Measurements from ENCODE around the gene CD59.
"Not testable (repeated sequence)": the region's sequence is repeated elsewhere in the genome, so short reads cannot be mapped to it uniquely, and the experiment has no call there.

Gene CD59

DNA sequence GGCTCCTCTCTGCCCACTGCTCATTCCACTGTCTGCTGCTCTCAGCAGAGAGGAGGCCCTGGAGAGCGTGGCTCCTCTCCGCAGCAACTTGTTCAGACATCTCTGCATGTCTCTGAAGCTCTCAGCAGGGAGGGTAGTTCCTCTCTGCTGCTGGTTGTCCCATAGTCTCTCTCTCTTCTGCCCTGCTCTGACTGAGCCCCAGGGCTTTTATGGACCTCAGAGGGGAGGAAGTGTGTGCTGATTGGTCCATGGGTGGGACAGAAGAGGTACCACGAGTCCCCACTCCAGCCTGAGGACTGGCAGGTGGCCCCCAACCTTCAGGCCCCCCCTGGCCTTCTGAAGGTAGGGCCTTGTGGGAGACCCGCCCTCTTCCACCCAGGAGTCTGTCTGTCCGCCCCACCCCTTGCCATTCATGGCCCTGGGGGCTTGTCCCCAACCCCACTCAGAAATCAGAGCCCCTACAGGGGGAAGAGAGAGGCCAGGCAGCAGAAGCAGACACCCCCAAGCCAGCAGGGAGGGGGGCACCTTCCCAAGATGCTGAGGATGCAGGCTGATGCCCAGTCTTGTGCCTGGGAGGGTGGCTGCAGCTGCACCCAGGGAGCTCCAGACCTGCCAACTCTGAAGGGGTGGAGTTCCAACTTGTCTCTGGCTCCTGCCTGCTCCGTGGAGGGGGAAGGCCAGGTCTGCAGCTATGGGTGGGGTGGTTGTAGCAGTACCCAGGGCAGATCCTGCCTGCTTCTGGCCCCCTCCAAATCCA, 70.7 kb downstream of the CD59 start:
- no peak for DNase-seq

DNA sequence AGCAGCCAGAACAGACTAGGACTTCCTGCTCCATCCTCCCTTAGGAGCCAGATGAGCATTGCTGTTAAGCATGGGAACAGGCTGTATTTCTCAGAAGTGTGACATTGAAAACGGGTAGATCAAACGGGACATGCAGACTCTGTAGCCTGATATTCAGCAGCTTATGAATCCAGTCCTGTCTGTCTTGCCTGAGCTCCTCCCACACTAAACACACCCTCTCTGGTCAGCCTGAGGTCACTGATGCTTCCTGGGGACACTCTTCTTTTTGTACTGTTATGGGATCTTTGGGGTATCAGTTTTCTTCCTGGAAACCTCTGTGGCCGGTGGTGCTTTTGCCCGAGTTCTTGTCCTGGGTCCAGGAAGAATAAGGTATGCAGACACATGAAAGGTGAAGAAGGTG, 71.4 kb downstream of the CD59 start:
- no peak for DNase-seq

DNA sequence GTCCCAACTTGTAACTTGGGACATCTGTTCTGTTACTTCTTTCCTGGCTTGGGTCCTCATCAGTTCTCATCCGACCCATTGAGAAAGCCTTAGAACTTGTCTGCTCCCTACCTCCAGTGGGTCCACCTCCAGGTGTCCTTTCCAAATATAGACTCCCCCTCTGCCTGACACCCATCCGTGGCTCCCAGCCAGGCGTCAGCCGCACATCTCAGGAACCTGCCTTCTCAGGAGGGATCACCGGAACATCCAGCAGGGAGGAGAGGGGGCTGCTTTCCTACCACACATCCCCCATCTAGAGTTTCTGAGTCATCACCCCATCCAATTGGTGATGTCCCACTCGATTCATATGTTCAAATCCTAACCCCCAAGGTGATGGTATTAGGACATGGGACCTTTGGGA, 72.1 kb downstream of the CD59 start:
- no peak for DNase-seq

DNA sequence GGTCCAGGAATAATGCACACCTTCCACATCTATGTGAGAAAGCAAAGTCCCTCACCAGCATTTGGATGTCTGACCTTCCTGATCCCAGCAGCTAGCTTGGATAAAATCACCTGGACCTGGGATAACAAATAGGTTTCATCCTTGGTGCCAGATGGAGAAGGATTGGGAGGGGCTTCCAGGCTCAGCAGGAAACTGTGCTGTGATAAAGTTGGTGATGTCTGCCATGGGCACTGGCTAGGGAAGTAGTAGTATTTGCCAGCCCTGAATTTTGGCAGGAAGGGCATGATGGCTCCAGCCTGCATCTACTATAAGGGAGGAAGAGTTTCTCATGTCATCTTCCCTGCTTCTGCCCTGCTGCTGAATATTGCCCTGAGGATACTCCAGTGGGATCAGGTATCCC, 73.1 kb downstream of the CD59 start:
- no peak for DNase-seq

DNA sequence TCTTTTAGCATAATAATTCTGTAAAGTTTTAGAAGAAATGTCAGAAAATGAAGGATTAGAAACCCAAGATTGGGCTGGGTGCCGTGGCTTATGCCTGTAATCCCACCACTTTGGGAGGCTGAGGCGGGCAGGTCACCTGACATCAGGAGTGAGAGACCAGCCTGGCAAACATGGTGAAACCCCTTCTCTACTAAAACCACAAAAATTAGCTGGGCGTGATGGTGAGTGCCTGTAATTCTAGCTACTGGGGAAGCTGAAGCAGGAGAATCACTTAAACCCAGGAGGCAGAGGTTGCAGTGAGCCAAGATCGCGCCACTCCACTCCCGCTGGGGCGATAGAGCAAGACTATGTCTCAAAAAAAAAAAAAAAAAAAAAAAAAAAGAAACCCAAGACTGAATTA, 74.7 kb downstream of the CD59 start:
- not testable (repeated sequence) for DNase-seq

DNA sequence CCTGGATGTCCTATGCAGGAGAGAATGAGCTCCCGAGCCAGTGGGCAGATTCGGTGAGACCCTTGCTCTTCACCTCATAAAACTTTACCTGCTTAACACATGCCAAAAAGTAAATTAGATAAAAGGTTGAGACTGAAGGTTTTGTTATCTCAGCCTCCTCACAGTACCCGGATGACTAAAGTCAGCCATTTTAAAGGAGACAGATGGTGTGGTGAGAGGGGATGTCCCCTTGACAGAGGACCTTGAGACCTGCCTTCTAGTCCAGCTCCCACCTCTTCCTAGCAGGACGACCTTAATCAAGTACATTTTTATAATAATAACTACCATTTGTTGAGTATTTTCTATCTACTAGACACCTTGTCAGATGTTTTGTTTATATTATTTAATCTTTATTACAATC, 75.3 kb downstream of the CD59 start:
- no peak for DNase-seq

DNA sequence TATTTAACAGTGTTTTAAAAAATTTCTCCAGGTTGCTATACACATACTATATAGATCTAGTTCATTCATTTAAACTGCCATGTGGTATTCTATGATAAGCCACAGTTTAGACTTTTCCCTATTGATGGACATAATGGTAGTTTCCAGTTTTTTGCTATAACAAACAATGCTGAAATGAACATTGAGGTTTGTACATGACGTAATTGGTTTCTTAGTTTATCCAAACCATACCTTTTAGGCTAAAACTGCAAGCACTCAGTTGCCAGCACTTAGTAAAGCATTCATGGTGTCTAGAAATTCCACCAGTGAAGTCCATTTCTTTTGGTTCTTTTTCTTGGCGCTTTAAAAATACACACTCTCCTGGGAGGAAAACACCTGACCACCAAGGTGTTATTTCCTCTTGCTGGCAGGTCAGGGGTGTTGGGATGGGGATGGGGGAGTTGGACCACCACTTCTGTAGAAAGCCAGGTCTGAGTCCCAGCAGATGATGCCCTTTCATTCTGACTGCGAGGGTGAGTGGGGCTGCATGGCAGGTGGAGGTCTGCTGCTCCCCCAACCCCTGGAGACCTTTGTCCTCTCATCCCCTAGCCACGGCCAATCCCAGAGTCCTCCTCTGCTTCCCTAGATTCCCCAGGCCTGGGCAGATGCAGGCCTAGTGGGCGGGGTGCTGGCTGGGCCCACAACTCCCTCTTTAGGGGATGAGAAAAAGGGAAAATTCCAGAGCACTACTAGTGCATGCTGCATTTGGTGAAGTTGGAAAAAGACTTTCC, 76.7 kb downstream of the CD59 start:
- DNase-seq: no peak

DNA sequence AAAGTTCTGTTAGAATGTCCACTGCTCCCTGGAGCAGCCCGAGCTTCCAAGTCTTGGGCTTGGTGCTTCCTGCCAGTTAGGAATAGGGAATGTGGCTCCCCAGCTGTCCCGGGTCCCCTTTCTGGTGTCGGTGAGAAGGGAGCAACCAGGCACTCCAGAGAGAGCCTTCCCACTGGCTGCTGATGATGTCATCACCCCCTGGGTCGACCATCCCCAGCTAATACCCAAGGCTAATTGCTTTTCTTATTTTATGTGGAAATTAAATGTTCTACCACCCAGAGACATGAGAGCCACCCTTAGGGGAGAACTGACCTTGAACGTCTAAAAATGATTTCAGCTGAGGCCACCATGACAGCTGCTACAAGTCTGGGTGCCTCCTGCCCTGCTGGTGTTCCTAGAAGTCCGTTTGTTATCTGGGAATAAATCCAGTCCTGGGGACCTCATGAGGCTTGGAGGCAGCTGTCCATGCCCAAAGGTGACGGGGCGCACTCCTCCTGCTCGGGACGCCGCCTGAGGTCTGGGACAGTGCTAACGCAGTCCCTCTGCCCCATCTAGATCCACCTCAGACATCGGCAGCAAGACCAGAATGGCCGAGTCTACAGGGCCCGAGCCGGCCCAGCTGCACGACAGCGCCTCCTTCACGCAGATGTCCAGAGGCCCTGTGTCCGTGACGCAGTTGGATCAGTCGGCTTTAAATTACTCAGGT, 77.9 kb downstream of the CD59 start:
- DNase-seq: no peak

DNA sequence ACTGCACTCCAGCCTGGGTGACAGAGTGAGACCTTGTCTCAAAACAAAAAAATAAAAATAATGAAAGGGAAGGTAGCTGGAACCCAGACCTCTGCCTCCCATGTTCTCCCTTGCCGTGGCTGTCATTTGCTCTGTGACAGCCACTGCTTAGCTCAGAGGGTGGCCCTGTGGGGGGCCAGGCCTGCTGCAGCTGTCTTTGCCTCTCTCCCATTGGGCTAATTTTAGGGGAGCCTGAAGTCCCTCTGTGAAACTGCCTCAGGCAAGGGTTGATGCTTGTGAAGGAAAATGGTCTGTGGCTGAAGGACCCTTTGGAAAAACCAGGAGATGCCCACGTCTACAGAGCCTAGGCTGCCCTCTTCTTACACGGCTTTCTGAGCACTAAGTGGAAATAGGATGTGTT, 78.5 kb downstream of the CD59 start:
- DNase-seq: no peak

DNA sequence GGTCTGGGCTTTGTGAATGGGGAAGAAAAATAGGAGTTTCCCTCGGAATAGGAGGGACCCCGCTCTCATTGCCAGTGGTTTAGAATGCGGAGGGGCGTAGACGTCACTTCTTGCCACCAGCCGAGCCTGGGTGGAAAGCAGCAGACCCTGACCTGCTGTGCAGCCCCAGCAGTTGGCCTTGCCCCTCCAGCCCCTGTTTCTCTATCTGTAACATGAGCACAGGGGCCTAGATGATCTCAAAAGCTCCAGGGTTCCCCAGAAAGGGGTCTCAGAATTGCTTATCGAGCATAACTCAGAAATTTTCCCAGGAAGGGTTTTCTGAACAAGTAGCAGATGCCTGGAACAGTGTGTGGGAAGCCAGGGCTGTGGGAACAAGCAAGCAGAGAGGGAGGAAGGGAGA, 79.5 kb downstream of the CD59 start:
- DNase-seq: no peak

DNA sequence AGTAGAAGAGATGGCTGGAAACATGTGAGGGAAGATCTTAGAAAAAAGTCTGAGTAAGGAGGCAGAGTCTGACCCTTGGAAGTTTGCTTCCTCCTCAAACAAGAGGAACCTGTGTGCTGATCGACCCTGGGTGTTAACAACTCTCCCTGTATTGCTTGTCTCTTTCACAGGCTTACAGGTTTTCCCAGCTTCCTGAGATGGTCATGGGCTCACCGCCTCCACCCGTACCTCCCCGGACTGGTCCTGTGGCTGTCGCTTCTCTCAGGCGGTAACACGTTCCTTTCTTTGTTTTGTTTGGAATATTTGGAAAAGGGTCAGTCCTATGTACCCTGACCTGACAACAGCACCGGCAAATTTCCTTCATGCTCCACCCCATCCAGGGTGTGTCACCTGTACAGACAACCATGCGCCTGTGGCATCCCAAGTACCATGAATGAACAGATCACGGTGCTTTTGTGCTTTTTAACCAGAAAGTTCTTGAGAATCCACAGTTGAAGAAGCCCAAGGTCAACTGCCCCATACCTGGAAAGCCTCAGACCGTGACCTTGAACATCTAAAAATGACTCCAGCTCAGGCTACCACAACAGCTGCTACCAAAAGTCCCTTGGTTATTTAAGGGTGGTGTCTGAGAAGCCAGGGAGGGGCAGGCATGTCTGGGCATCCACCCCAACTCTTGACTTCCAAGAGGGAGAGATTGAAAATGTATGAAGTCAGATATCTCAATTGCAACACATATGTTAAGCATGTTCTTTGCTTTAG, 80.2 kb downstream of the CD59 start:
- DNase-seq: no peak

DNA sequence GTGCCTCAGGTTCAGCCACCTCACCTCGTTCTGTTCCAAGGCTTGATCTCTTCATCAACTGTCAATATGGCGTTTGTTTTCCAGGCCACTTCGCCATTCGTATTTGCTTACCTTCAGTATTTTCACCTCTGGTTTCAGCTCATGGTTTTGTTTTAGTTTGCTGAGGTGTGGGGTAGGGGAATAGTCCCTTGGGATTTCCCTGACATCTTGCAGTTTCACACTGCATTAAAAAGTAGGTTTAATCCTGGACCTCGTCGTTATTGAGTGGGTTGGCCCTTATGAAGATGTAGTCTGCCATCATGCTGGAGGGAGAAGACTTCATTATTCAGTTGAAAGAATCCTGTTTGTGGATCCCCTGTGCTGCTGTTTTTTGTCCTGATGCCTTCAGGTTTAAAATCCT, 81.6 kb downstream of the CD59 start:
- no peak for DNase-seq

Measured in fibroblast of skin of back (primary cell).